OCI-LY3 (cell line): ENCODE results near the gene ALOX12B.

Experiments used
- EZH2phosphoT487 ChIP-seq: fragments of 200-600 bp; shearing (Covaris generic); IDR thresholded peaks from 2 replicates; pipeline ENCODE4 v1.6.1; 2018; ENCODE audit warnings: antibody characterized with exemption, mixed run types, low read depth
- TF ChIP-seq, protein P1 (sequence below): fragments of 200-600, 300-600 bp; sonication (generic); IDR thresholded peaks from 2 replicates; pipeline ENCODE4 v1.5.1; 2014; ENCODE audit warnings: antibody characterized with exemption, low read length, low read depth

- TF ChIP-seq, protein P1, sequence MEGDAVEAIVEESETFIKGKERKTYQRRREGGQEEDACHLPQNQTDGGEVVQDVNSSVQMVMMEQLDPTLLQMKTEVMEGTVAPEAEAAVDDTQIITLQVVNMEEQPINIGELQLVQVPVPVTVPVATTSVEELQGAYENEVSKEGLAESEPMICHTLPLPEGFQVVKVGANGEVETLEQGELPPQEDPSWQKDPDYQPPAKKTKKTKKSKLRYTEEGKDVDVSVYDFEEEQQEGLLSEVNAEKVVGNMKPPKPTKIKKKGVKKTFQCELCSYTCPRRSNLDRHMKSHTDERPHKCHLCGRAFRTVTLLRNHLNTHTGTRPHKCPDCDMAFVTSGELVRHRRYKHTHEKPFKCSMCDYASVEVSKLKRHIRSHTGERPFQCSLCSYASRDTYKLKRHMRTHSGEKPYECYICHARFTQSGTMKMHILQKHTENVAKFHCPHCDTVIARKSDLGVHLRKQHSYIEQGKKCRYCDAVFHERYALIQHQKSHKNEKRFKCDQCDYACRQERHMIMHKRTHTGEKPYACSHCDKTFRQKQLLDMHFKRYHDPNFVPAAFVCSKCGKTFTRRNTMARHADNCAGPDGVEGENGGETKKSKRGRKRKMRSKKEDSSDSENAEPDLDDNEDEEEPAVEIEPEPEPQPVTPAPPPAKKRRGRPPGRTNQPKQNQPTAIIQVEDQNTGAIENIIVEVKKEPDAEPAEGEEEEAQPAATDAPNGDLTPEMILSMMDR, result no peak
- TF ChIP-seq EZH2phosphoT487, result no peak
Observed at GRCh38 chr17:8062435-8062806, 25.1 kb downstream of the ALOX12B start.
